Liver (tissue), 9 donors: ENCODE data around the gene PLCD1. TPM values are rescaled to one million over a fixed set of nuclear protein-coding genes. Genes with fewer than 3 reads are reported as not detected.
"Not testable (repeated sequence)": the region's sequence is repeated elsewhere in the genome, so short reads cannot be mapped to it uniquely, and the experiment has no call there.

Experiments
- DNase-seq: peaks from one replicate; pipeline ENCODE4 v3.0.0-alpha.2; 2017; ENCODE audit warnings: low spot score
- H3K27ac ChIP-seq, 2 donors: one replicate each; pipeline ENCODE4 v1.7.0; 2013; ENCODE audit warnings: inconsistent platforms in 2 of 2, low read length in 2 of 2, control low read depth in 1 of 2, low read depth in 1 of 2, mild to moderate bottlenecking in 1 of 2
- H3K27me3 ChIP-seq, 4 donors: one replicate each; pipeline versions ENCODE4 v1.6.1 to v1.7.0; 2013; ENCODE audit warnings: low read length in 3 of 4, inconsistent platforms in 1 of 4, mild to moderate bottlenecking in 1 of 4, moderate library complexity in 1 of 4; ENCODE audit not compliant: control insufficient read depth in 4 of 4, insufficient read depth in 4 of 4
- H3K36me3 ChIP-seq, 4 donors: one replicate each; pipeline versions ENCODE4 v1.6.1 to v1.7.0; 2013; ENCODE audit warnings: low read length in 3 of 4, mild to moderate bottlenecking in 3 of 4, low read depth in 1 of 4, moderate library complexity in 1 of 4; ENCODE audit not compliant: control insufficient read depth in 4 of 4, insufficient read depth in 3 of 4
- H3K4me1 ChIP-seq, 4 donors: one replicate each; pipeline versions ENCODE4 v1.6.1 to v1.7.0; 2013; ENCODE audit warnings: low read length in 3 of 4, mild to moderate bottlenecking in 3 of 4, moderate library complexity in 1 of 4; ENCODE audit not compliant: control insufficient read depth in 4 of 4, insufficient read depth in 4 of 4
- H3K4me3 ChIP-seq, 3 donors: one replicate each; pipeline versions ENCODE4 v1.6.1 to v1.7.0; 2013; ENCODE audit warnings: low read length in 3 of 3, control low read depth in 1 of 3, low read depth in 1 of 3, mild to moderate bottlenecking in 1 of 3
- H3K9ac ChIP-seq, 2 donors: one replicate each; pipeline ENCODE4 v1.7.0; 2013; ENCODE audit warnings: low read length in 2 of 2, mild to moderate bottlenecking in 2 of 2, moderate library complexity in 2 of 2, control low read depth in 1 of 2, low read depth in 1 of 2
- H3K9me3 ChIP-seq, 4 donors: one replicate each; pipeline versions ENCODE4 v1.6.1 to v1.7.0; 2013; ENCODE audit warnings: low read length in 3 of 4; ENCODE audit not compliant: control insufficient read depth in 4 of 4
- ATF3 ChIP-seq: IDR thresholded peaks from 2 replicates; pipeline ENCODE4 v1.6.1; 2016; ENCODE audit warnings: antibody characterized with exemption
- CTCF ChIP-seq: fragments of 150-350 bp; IDR thresholded peaks from 2 replicates; pipeline ENCODE4 v1.5.1; 2017; ENCODE audit warnings: improper control_type of control experiment, low read depth, low read length; ENCODE audit not compliant: missing input control
- FOXA1 ChIP-seq: IDR thresholded peaks from 2 replicates; pipeline ENCODE4 v1.6.1; 2016; ENCODE audit warnings: antibody characterized with exemption
- GABPA ChIP-seq, 2 donors: IDR thresholded peaks in 1 of 2; conservative IDR thresholded peaks in 1 of 2; 2 replicates each; pipeline ENCODE4 v1.6.1; 2016; ENCODE audit warnings: antibody characterized with exemption in 2 of 2, mild to moderate bottlenecking in 1 of 2, moderate library complexity in 1 of 2
- HNF4A ChIP-seq, 2 donors: conservative IDR thresholded peaks; 2 replicates each; pipeline ENCODE4 v1.6.1; 2016; ENCODE audit warnings: antibody characterized with exemption in 2 of 2, mild to moderate bottlenecking in 2 of 2
- HNF4G ChIP-seq: IDR thresholded peaks from 2 replicates; pipeline ENCODE4 v1.6.1; 2016; ENCODE audit warnings: antibody characterized with exemption
- JUND ChIP-seq, 2 donors: IDR thresholded peaks; 2 replicates each; pipeline ENCODE4 v1.6.1; 2016; ENCODE audit warnings: antibody characterized with exemption in 2 of 2
- RAD21 ChIP-seq, 2 donors: IDR thresholded peaks; 2 replicates each; pipeline ENCODE4 v1.6.1; 2016; ENCODE audit warnings: antibody characterized with exemption in 2 of 2, mild to moderate bottlenecking in 2 of 2
- REST ChIP-seq: IDR thresholded peaks from 2 replicates; pipeline ENCODE4 v1.6.1; 2016; ENCODE audit warnings: antibody characterized with exemption, mild to moderate bottlenecking
- RXRA ChIP-seq, 2 donors: IDR thresholded peaks; 2 replicates each; pipeline ENCODE4 v1.6.1; 2017 to 2018; ENCODE audit warnings: antibody characterized with exemption in 2 of 2, mild to moderate bottlenecking in 1 of 2
- SP1 ChIP-seq: IDR thresholded peaks from 2 replicates; pipeline ENCODE4 v1.6.1; 2018; ENCODE audit warnings: antibody characterized with exemption, mild to moderate bottlenecking
- TAF1 ChIP-seq: conservative IDR thresholded peaks from 2 replicates; pipeline ENCODE4 v1.6.1; 2016; ENCODE audit warnings: antibody characterized with exemption, mild to moderate bottlenecking
- YY1 ChIP-seq: IDR thresholded peaks from 2 replicates; pipeline ENCODE4 v1.6.1; 2016; ENCODE audit warnings: antibody characterized with exemption, mild to moderate bottlenecking
- WGBS: extraction: QIAGEN DNeasy Blood & Tissue Kit; methylation state at CpG from one replicate; pipeline ENCODE4 v1.1.7; 2013; 5-methylcytosine and 5-hydroxymethylcytosine counted together
- polyA plus RNA-seq, 2 donors: library from polyadenylated mRNA; stranded (reverse) in 1 of 2; unstranded in 1 of 2; fragments of 200-250 nt in 1 of 2; fragments of >200 nt in 1 of 2; fragmentation: Nextera tagmentation in 1 of 2; extraction: Ambion mirVana in 1 of 2; gene quantifications; one replicate each; pipeline versions ENCODE4 v1.2.1 to v1.2.3, GENCODE V29; 2013 to 2015
- total RNA-seq, 2 donors: library from RNA; depleted of rRNA; stranded (reverse); fragments of >200 nt; gene quantifications; one replicate each; pipeline ENCODE4 v1.2.3, GENCODE V29; 2014
- donor health status: healthy.
- donor health status: healthy.
- donor health status: healthy.
- donor health status: healthy.
- donor health status: healthy.

PLCD1 gene
- total and polyA plus RNA-seq, 4 donors: 6.7 to 10.5 (median 9.1) TPM

- H3K9me3 ChIP-seq: no peaks in the 10 kb centered on the region
- H3K36me3 ChIP-seq: no peaks in the 10 kb centered on the region
- H3K9ac ChIP-seq: no peak overlapping the region
- TF ChIP-seq FOXA1 (no peak), RAD21 (IDR thresholded peaks at IDR 0.05) (no peak), CTCF (no peak), TAF1 (no peak), HNF4A (conservative IDR thresholded peaks at IDR 0.05) (no peak), RXRA (IDR thresholded peaks at IDR 0.05) (no peak), GABPA (IDR thresholded peaks at IDR 0.05 in 1 of 2, conservative IDR thresholded peaks at IDR 0.05 in 1 of 2) (no peak), ATF3 (no peak), YY1 (no peak), JUND (IDR thresholded peaks at IDR 0.05) (no peak), SP1 (no peak), REST (no peak), HNF4G (no peak)
- DNase-seq: no peak
- no peak overlapping the region for H3K4me3 ChIP-seq
- no peaks in the 10 kb centered on the region for H3K27me3 ChIP-seq
- H3K27ac ChIP-seq: no peak overlapping the region
- 91% methylated on average over 5 of the region's 5 CpGs for WGBS
- peaks cover 0 to 8% (median 4%) of the 10 kb centered on the region in 4 donors for H3K4me1 ChIP-seq
Observed at GRCh38 chr3:38036286-38036685, 6.8 kb upstream of the PLCD1 start.

GRCh38 chr3:38034335-38034734, 4.9 kb upstream of the PLCD1 start:
- 89% methylated on average over 9 of the region's 9 CpGs for WGBS
- H3K27ac ChIP-seq, H3K36me3 ChIP-seq, H3K9me3 ChIP-seq, H3K27me3 ChIP-seq, H3K4me3 ChIP-seq, H3K9ac ChIP-seq, DNase-seq: not testable (repeated sequence)
- H3K4me1 ChIP-seq: peaks cover 0 to 12% (median 6%) of the 10 kb centered on the region in 4 donors

GRCh38 chr3:38033586-38033985, 4.1 kb upstream of the PLCD1 start:
- not testable (repeated sequence) for H3K36me3 ChIP-seq
- WGBS: 84% methylated on average over 7 of the region's 7 CpGs

More at GRCh38 chr3:38033586-38033985, 4.1 kb upstream of the PLCD1 start:
- not testable (repeated sequence) for H3K9me3 ChIP-seq, H3K27ac ChIP-seq, H3K9ac ChIP-seq, H3K4me1 ChIP-seq, H3K27me3 ChIP-seq, DNase-seq, H3K4me3 ChIP-seq
